ENCODE results near the gene EPHB1. TPM values are rescaled to one million over a fixed set of nuclear protein-coding genes. Genes with fewer than 3 reads are reported as not detected.
"Not testable (repeated sequence)": the region's sequence is repeated elsewhere in the genome, so short reads cannot be mapped to it uniquely, and the experiment has no call there.

The EPHB1 gene
- total RNA-seq, 2 donors from 2014 or later: 1.9 to 3.2 TPM

DNA sequence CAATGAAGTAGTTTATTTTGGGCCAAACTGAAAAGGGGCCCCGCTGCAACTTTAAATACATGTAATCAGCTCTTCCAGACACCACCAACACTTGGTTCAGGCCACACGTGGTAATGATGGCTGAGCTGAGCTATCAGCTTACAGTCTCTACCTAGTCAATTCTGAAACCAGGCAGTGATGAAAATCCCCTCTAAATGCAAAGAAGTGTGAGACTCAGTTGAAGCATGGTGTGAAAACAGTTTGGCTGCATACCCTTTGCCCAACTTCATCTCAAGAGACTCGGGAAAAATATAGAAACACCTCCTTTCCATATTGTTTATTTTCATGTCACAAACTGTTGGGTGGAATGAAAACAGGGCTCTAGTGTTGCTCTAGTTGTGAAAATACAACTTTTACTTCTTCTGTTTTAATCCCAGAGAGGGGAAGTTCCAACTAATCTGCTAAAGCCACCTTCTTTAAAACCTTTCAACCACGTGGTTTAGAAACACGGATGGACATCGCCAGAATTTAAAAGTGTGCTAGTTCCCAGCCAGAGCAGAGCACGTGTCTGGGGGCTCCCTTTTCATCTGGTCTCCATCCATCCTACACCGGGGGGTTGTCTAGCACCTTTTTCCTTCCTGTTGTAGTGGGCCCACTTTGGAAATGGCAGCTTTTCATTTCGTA is 229.1 kb downstream of the EPHB1 start:
- Histone ChIP-seq H3K27me3 (no peaks in the 10 kb centered on the region), H3K36me3 (no peaks in the 10 kb centered on the region), H3K4me1 (no peaks in the 10 kb centered on the region), H3K9me3 (no peaks in the 10 kb centered on the region), H3K27ac (no peak overlapping the region), H3K4me3 (no peak overlapping the region)
- no peak for DNase-seq (ENCODE audit: low spot score)
- TF ChIP-seq, protein P1, sequence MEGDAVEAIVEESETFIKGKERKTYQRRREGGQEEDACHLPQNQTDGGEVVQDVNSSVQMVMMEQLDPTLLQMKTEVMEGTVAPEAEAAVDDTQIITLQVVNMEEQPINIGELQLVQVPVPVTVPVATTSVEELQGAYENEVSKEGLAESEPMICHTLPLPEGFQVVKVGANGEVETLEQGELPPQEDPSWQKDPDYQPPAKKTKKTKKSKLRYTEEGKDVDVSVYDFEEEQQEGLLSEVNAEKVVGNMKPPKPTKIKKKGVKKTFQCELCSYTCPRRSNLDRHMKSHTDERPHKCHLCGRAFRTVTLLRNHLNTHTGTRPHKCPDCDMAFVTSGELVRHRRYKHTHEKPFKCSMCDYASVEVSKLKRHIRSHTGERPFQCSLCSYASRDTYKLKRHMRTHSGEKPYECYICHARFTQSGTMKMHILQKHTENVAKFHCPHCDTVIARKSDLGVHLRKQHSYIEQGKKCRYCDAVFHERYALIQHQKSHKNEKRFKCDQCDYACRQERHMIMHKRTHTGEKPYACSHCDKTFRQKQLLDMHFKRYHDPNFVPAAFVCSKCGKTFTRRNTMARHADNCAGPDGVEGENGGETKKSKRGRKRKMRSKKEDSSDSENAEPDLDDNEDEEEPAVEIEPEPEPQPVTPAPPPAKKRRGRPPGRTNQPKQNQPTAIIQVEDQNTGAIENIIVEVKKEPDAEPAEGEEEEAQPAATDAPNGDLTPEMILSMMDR (IDR thresholded peaks at IDR 0.05): no peak

DNA sequence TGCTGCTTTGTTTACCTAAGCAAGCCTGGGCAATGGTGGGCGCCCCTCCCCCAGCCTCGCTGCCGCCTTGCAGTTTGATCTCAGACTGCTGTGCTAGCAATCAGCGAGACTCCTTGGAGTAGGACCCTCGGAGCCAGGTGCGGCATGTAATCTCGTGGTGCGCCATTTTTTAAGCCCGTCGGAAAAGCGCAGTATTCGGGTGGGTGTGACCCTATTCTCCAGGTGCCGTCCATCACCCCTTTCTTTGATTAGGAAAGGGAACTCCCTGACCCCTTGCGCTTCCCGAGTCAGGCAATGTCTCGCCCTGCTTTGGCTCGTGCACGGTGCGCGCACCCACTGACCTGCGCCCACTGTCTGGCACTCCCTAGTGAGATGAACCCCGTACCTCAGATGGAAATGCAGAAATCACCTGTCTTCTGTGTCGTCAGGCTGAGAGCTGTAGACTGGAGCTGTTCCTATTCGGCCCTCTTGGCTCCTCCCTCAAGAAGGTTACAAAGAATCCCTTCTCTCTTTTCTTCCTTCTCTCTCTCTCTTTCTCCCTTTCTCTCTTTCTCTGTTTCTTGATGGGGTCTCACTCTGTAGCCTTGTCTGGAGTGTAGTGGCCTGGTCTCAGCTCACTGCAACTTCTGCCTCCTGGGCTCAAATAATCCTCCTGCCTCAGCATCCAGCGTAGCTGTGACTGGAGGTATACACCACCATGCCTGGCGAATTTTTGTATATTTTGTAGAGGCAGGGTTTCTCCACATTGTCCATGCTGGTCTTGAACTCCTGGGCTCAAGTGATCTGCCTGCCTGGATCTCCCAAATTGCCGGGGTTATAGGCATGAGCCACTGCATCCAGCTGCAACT is 235.9 kb downstream of the EPHB1 start:
- not testable (repeated sequence) for H3K36me3 ChIP-seq; DNase-seq (ENCODE audit: low spot score); H3K9me3 ChIP-seq; H3K4me3 ChIP-seq; H3K4me1 ChIP-seq; H3K27me3 ChIP-seq; H3K27ac ChIP-seq

DNA sequence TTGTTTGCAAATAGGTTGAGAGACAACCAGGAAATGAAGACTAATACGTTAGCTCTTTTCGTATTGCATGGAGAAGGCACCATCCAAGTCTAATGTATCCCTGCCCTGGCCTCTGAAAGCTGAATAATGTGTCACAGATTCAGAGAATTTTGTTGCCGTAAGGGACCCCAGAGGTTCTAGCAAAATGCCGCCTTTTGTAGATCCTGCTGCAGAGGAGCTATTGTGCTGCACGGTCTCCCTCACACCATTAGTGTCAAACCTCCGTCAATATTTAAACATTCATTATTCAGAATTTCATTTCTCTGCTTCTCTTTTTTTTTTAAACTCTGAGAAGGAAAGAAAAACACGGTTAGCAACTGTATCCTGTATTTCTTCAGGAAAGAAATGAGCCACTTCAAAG is 238.7 kb downstream of the EPHB1 start:
- TF ChIP-seq, protein P1 (IDR thresholded peaks at IDR 0.05): no peak
- Histone ChIP-seq H3K36me3 (no peaks in the 10 kb centered on the region), H3K27me3 (no peaks in the 10 kb centered on the region)

DNA sequence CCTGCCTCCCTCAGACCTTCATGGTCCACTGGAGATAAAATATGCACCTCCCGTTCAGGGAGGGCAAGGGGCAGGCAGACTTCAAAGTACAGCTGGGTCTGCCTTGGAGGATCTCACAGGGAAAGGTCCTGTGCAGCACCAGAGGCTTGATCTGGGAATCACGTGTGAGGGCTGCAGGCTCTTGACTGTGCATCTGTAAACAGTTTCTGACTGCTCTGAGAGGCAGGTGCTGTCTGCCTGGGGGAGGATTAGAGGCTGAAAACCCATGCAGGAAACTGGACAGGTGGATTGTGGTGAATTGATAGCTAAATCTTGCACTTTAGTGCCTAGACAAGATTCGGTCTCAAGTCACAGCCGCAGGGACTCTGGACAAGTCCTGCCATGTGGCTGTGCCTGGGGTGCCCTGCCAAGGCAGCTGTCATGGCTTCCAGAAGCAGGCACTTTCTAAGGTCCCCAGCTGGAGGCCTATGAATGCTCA is 239.3 kb downstream of the EPHB1 start:
- H3K27ac ChIP-seq: no peak overlapping the region
- H3K27me3 ChIP-seq: no peaks in the 10 kb centered on the region
- no peaks in the 10 kb centered on the region for H3K9me3 ChIP-seq
- no peak overlapping the region for H3K4me3 ChIP-seq
- H3K36me3 ChIP-seq: no peaks in the 10 kb centered on the region
- TF ChIP-seq, protein P1 (IDR thresholded peaks at IDR 0.05): no peak
- DNase-seq (ENCODE audit: low spot score): no peak
- H3K4me1 ChIP-seq: no peaks in the 10 kb centered on the region

More for the DNA sequence above, 238.7 kb downstream of the EPHB1 start:
- Histone ChIP-seq H3K4me1 (no peaks in the 10 kb centered on the region), H3K9me3 (no peaks in the 10 kb centered on the region), H3K27ac (no peak overlapping the region), H3K4me3 (no peak overlapping the region)
- DNase-seq (ENCODE audit: low spot score): no peak

DNA sequence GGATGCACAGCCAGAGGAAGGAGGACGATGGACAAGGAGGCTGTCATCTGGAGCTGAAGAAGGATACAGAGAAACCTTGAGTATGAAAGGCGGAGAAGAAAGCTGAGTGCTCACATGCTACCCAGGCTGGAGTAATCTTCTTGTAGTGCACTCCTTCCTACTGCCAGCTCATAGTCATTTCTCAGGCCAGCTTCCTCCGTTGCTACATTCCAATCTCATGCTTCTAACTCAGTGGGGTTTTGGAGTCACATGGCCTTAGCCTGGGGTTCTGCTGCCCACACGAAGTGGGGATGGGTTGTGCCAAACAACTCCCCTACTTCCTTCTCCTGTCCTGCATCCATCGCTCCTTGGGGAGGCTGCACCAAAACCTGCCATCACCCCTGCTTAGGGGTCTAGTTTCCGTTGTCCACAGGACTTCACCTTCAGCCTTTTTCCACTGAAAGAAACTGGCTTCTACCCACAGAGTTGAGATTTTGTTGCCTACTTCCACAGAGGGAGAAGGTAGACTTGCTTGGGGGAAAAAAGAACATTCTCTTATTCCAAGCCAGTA is 239.9 kb downstream of the EPHB1 start:
- Histone ChIP-seq H3K27ac (no peak overlapping the region), H3K36me3 (no peaks in the 10 kb centered on the region), H3K4me3 (no peak overlapping the region), H3K9me3 (no peaks in the 10 kb centered on the region), H3K4me1 (no peaks in the 10 kb centered on the region), H3K27me3 (no peaks in the 10 kb centered on the region)
- TF ChIP-seq, protein P1 (IDR thresholded peaks at IDR 0.05): no peak
- DNase-seq (ENCODE audit: low spot score): no peak

DNA sequence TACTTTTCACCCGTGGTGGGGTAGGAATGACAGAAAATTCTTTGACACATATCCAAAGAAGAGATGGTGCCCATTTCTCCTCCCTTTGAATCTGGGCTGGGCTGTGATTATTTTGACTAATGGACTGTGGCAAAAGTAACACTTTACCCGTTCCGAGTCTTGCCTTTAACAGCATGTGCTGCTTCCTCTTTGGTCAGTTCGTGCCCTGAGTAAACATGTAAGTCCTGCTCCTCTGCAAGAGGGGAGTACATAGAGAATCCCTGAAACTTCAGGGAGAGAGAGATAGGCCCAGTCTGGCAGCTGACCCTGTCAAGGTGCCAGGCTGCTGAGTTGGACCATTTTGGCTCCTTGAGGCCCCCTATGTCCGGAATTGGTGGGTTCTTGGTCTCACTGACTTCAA is 243.1 kb downstream of the EPHB1 start:
- no peak for DNase-seq (ENCODE audit: low spot score)
- no peaks in the 10 kb centered on the region for H3K9me3 ChIP-seq
- H3K27me3 ChIP-seq: no peaks in the 10 kb centered on the region
- H3K4me1 ChIP-seq: no peaks in the 10 kb centered on the region
- TF ChIP-seq, protein P1 (IDR thresholded peaks at IDR 0.05): no peak
- H3K36me3 ChIP-seq: no peaks in the 10 kb centered on the region
- H3K4me3 ChIP-seq: no peak overlapping the region
- H3K27ac ChIP-seq: no peak overlapping the region

DNA sequence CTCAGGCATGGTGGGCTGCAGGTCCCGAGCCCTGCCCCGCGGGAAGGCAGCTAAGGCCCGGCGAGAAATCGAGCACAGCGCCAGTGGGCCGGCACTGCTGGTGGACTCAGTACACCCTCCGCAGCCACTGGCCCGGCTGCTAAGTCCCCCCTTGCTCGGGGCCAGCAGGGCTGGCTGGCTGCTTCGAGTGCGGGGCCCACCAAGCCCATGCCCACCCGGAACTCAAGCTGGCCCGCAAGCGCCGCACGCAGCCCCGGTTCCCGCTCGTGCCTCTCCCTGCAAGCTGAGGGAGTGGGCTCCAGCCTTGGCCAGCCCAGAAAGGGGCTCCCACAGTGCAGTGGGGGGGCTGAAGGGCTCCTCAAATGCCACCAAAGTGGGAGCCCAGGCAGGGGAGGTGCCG is 244.5 kb downstream of the EPHB1 start:
- H3K9me3 ChIP-seq; H3K4me1 ChIP-seq; H3K36me3 ChIP-seq; H3K27ac ChIP-seq; DNase-seq (ENCODE audit: low spot score); H3K27me3 ChIP-seq; H3K4me3 ChIP-seq: not testable (repeated sequence)

Measured in right atrium auricular region (tissue), 2 donors.